Bronchus fibroblast of lung (primary cell): ENCODE results near the gene NT5C2. TPM values are rescaled to one million over a fixed set of nuclear protein-coding genes. Genes with fewer than 3 reads are reported as not detected.

Experiments
- total RNA-seq: library from RNA; depleted of rRNA; stranded (reverse); fragments of >200 nt; gene quantifications from 2 replicates; pipeline ENCODE4 v1.2.3, GENCODE V29; 2015

Gene NT5C2
- 27.1 and 29.6 TPM in 2 replicates for total RNA-seq

DNA sequence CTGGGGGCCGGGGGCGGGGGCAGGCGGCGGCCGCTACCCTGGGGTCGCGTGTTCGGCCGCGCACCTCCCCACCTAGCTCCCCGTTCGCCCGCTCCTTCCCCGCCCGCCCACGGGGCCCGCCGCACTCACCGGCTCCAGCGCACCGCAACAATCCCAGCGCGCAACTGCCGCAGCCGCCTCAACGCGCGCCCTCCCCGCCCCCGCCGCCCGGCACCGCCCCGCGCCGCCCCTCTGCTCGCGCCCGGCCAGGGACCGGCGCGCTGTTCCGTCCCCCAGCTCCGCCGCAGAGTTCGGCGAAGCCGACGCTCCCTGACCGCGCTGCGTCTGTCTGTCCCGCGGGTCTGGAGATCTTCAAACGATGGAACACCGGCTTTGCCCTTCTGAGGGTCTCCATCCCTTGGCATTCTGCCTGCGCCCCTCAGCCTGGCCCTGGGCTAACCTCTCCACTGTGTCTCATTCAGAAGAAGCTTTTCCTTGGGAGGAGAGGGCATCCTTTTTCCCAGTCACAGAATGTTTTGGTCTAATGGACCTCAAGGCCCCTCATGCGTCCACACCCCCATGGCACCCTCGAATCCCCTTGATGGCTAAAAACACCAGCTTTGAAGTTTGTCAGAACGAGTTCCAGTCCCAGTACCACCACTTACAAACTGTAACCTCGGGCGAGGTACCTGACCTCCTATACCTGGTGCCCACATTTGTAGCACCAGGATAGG is at the start of gene NT5C2:
Gene NT5C2, minus strand, starts transcription at position 166 of the 713 bp plus-strand sequence. CDS start 18,314 bp downstream, outside the sequence.

Other genes with a start within 250 kb of the NT5C2 start
- gene RPEL1, start 52.6 kb upstream of the NT5C2 start, total RNA-seq: under 0.01 TPM in 1 of 2 replicates, not detected in the other
- 0.59 and 0.67 TPM in 2 replicates for gene INA, start 83.9 kb upstream of the NT5C2 start, total RNA-seq
- 7.6 and 10.9 TPM in 2 replicates for gene PCGF6, start 157.9 kb upstream of the NT5C2 start, total RNA-seq
- gene TAF5, start 174.7 kb upstream of the NT5C2 start, total RNA-seq: 4.2 and 5.5 TPM in 2 replicates
- gene ATP5MK, start 203.2 kb upstream of the NT5C2 start, total RNA-seq: 331 and 341 TPM in 2 replicates
- gene PDCD11, start 203.4 kb upstream of the NT5C2 start, total RNA-seq: 20.8 and 28.1 TPM in 2 replicates